WTC11 (cell line): ENCODE data around the gene FAM32A. TPM values are rescaled to one million over a fixed set of nuclear protein-coding genes. Genes with fewer than 3 reads are reported as not detected.

ENCODE experiments used
- ATAC-seq: fragments of 200-7000 bp; cut with Tn5 transposase; 2 replicates; pipeline ENCODE4 v1.10.0; 2021; ENCODE audit warnings: mild to moderate bottlenecking, moderate library complexity
- CTCF ChIA-PET: fragments of 300-600 bp; sonication (Branson Sonifier 250); formaldehyde crosslinking; loops from one replicate; lab custom pipeline; 2021; ENCODE audit warnings: antibody characterized with exemption; lab: Charles Lee
- POLR2A ChIA-PET: fragments of 350-600 bp; sonication (Branson Sonifier 250); formaldehyde crosslinking; loops from one replicate; lab custom pipeline; 2021; ENCODE audit warnings: antibody characterized with exemption; lab: Charles Lee
- DNase-seq: peaks from one replicate; pipeline ENCODE4 v3.0.0; 2021; ENCODE audit warnings: low spot score
- H3K27ac Mint-ChIP-seq: 2 replicates; pipeline ENCODE4 v1.8.0; 2021; ENCODE audit warnings: mixed read lengths
- H3K27me3 Mint-ChIP-seq: 2 replicates; pipeline ENCODE4 v1.8.0; 2021; ENCODE audit warnings: low read depth, mild to moderate bottlenecking, moderate library complexity, mixed read lengths
- H3K36me3 Mint-ChIP-seq: 2 replicates; pipeline ENCODE4 v1.8.0; 2021; ENCODE audit warnings: mixed read lengths
- H3K4me1 Mint-ChIP-seq: 2 replicates; pipeline ENCODE4 v1.8.0; 2022; ENCODE audit warnings: mixed read lengths
- H3K4me3 Mint-ChIP-seq: 2 replicates; pipeline ENCODE4 v1.8.0; 2021; ENCODE audit warnings: mild to moderate bottlenecking, moderate library complexity, mixed read lengths
- H3K9me3 Mint-ChIP-seq: 2 replicates; pipeline ENCODE4 v1.8.0; 2021; ENCODE audit warnings: mixed read lengths
- ATF1 ChIP-seq: sonication (generic); formaldehyde crosslinking; IDR thresholded peaks from 2 replicates; pipeline ENCODE4 v1.8.1; 2023; ENCODE audit warnings: mild to moderate bottlenecking, moderate library complexity, missing genetic modification reagents
- ATF3 ChIP-seq: sonication (generic); formaldehyde crosslinking; conservative IDR thresholded peaks from 2 replicates; pipeline ENCODE4 v1.8.1; 2022; ENCODE audit warnings: mild to moderate bottlenecking, missing genetic modification reagents
- CDX4 ChIP-seq: fragments of 250-450 bp; sonication (Bioruptor Pico); IDR thresholded peaks from 2 replicates; pipeline ENCODE4 v1.9.0; 2021; ENCODE audit warnings: moderate library complexity, mild to moderate bottlenecking, inconsistent platforms, borderline replicate concordance
- E2F5 ChIP-seq: sonication (generic); formaldehyde crosslinking; IDR thresholded peaks from 2 replicates; pipeline ENCODE4 v1.8.1; 2022; ENCODE audit warnings: mild to moderate bottlenecking, moderate library complexity, missing genetic modification reagents
- FOXP4 ChIP-seq: sonication (generic); formaldehyde crosslinking; IDR thresholded peaks from 2 replicates; pipeline ENCODE4 v1.8.0; 2022; ENCODE audit warnings: mild to moderate bottlenecking, missing genetic modification reagents
- GTF2I ChIP-seq: fragments of 250-450 bp; sonication (Bioruptor Pico); conservative IDR thresholded peaks from 2 replicates; pipeline ENCODE4 v1.4.0; 2021; ENCODE audit warnings: mild to moderate bottlenecking
- HMGXB4 ChIP-seq: sonication (generic); formaldehyde crosslinking; IDR thresholded peaks from 2 replicates; pipeline ENCODE4 v1.8.1; 2023; ENCODE audit warnings: mild to moderate bottlenecking, moderate library complexity, missing genetic modification reagents
- JUN ChIP-seq: sonication (generic); formaldehyde crosslinking; IDR thresholded peaks from 2 replicates; pipeline ENCODE4 v1.8.0; 2023; ENCODE audit warnings: mild to moderate bottlenecking, missing genetic modification reagents
- MLX ChIP-seq: sonication (generic); formaldehyde crosslinking; IDR thresholded peaks from 2 replicates; pipeline ENCODE4 v1.8.1; 2023; ENCODE audit warnings: mild to moderate bottlenecking, missing genetic modification reagents, moderate library complexity
- MXD4 ChIP-seq: fragments of 250-450 bp; sonication (Bioruptor Pico); IDR thresholded peaks from 2 replicates; pipeline ENCODE4 v1.8.0; 2021; ENCODE audit warnings: mild to moderate bottlenecking, moderate library complexity, borderline replicate concordance
- NFYB ChIP-seq: sonication (generic); formaldehyde crosslinking; conservative IDR thresholded peaks from 2 replicates; pipeline ENCODE4 v1.8.0; 2022; ENCODE audit warnings: low read depth, missing genetic modification reagents
- RELA ChIP-seq: sonication (generic); formaldehyde crosslinking; IDR thresholded peaks from 2 replicates; pipeline ENCODE4 v1.8.1; 2022; ENCODE audit warnings: missing genetic modification reagents, mild to moderate bottlenecking, borderline replicate concordance
- RORB ChIP-seq: fragments of 250-450 bp; sonication (Bioruptor Pico); IDR thresholded peaks from 2 replicates; pipeline ENCODE4 v1.9.0; 2021; ENCODE audit warnings: mild to moderate bottlenecking
- SMAD3 ChIP-seq: sonication (generic); formaldehyde crosslinking; IDR thresholded peaks from 2 replicates; pipeline ENCODE4 v1.8.0; 2022; ENCODE audit warnings: missing genetic modification reagents, mild to moderate bottlenecking, borderline replicate concordance
- STAT6 ChIP-seq: sonication (generic); formaldehyde crosslinking; conservative IDR thresholded peaks from 2 replicates; pipeline ENCODE4 v1.8.1; 2023; ENCODE audit warnings: mild to moderate bottlenecking, low read depth, missing genetic modification reagents, moderate library complexity
- ZMAT4 ChIP-seq: fragments of 250-450 bp; sonication (Bioruptor Pico); IDR thresholded peaks from 2 replicates; pipeline ENCODE4 v1.9.0; 2021; ENCODE audit warnings: mild to moderate bottlenecking
- ZNF219 ChIP-seq: sonication (generic); formaldehyde crosslinking; IDR thresholded peaks from 2 replicates; pipeline ENCODE4 v1.8.0; 2023; ENCODE audit warnings: missing genetic modification reagents, mild to moderate bottlenecking, borderline replicate concordance
- ZNF232 ChIP-seq: sonication (generic); formaldehyde crosslinking; IDR thresholded peaks from 2 replicates; pipeline ENCODE4 v1.8.0; 2022; ENCODE audit warnings: mild to moderate bottlenecking, missing genetic modification reagents
- ZNF396 ChIP-seq: fragments of 250-450 bp; sonication (Bioruptor Pico); IDR thresholded peaks from 2 replicates; pipeline ENCODE4 v1.8.0; 2021; ENCODE audit warnings: mild to moderate bottlenecking, moderate library complexity, borderline replicate concordance
- ZNF671 ChIP-seq: fragments of 250-450 bp; sonication (Bioruptor Pico); IDR thresholded peaks from 2 replicates; pipeline ENCODE4 v1.8.0; 2021; ENCODE audit warnings: mild to moderate bottlenecking
- total RNA-seq: library from RNA; stranded (reverse); gene quantifications from 3 replicates; pipeline ENCODE4 v1.2.3, GENCODE V29; 2021

Gene FAM32A
- total RNA-seq, 1 experiment from 2014 or later: 62.2 TPM

GRCh38 chr19:16217716-16218451, 32.7 kb downstream of the FAM32A start:
- TF ChIP-seq ZMAT4 (CRISPR knock-in tag): no peak
- TF ChIP-seq ZNF232 (CRISPR knock-in tag): no peak
- no peak for TF ChIP-seq HMGXB4 (CRISPR knock-in tag)
- no peak for TF ChIP-seq MXD4 (CRISPR knock-in tag)
- no peak for TF ChIP-seq NFYB
- no peak for TF ChIP-seq RELA
- Mint-ChIP-seq H3K27ac (no peak overlapping the region), H3K4me1 (no peaks in the 10 kb centered on the region), H3K27me3 (no peaks in the 10 kb centered on the region), H3K9me3 (peaks cover 27% of the 10 kb centered on the region), H3K36me3 (peaks cover 43% of the 10 kb centered on the region), H3K4me3 (no peak overlapping the region)
- POLR2A ChIA-PET: no interaction called here
- ATAC-seq (no peak), DNase-seq (no peak)
- CTCF ChIA-PET: interaction anchor here (1.3 kb wide), 1 partner anchor 32 kb away, joined by 4 read pairs; the partner anchor contains the start of gene FAM32A

GRCh38 chr19:16218851-16219250, 33.6 kb downstream of the FAM32A start:
- no peak for DNase-seq
- ChIA-PET POLR2A (interaction anchor here (0.5 kb wide), 1 partner anchor 59 kb away, joined by 3 read pairs; no protein-coding TSS in a partner anchor), CTCF (interaction anchor here (0.7 kb wide), 1 partner anchor 243 kb away, joined by 3 read pairs; no protein-coding TSS in a partner anchor)
- H3K4me1 Mint-ChIP-seq: no peaks in the 10 kb centered on the region
- ATAC-seq: no peak
- H3K27ac Mint-ChIP-seq: no peak overlapping the region
- no peaks in the 10 kb centered on the region for H3K27me3 Mint-ChIP-seq
- no peak overlapping the region for H3K4me3 Mint-ChIP-seq
- H3K36me3 Mint-ChIP-seq: peaks cover 47% of the 10 kb centered on the region
- TF ChIP-seq MLX (CRISPR knock-in tag) (no peak), ATF1 (CRISPR knock-in tag) (no peak), ZNF219 (CRISPR knock-in tag) (no peak)
- peaks cover 27% of the 10 kb centered on the region for H3K9me3 Mint-ChIP-seq

GRCh38 chr19:16222806-16223205, 37.6 kb downstream of the FAM32A start:
- Mint-ChIP-seq H3K36me3 (peaks cover 42% of the 10 kb centered on the region), H3K4me1 (no peaks in the 10 kb centered on the region), H3K9me3 (peaks cover 22% of the 10 kb centered on the region), H3K4me3 (no peak overlapping the region), H3K27ac (0 out of 2 replicates have a peak overlapping the region, but pooled peaks have one; percentile 49), H3K27me3 (no peaks in the 10 kb centered on the region)
- POLR2A ChIA-PET: no interaction called here
- no peak for DNase-seq
- ATAC-seq: no peak
- CTCF ChIA-PET: no interaction called here
- no peak for TF ChIP-seq STAT6 (CRISPR knock-in tag)
- no peak for TF ChIP-seq ZNF396 (CRISPR knock-in tag)
- no peak for TF ChIP-seq ATF3 (CRISPR knock-in tag)
- no peak for TF ChIP-seq E2F5 (CRISPR knock-in tag)
- TF ChIP-seq ZNF219 (CRISPR knock-in tag): no peak
- TF ChIP-seq ZNF671 (CRISPR knock-in tag): no peak
- no peak for TF ChIP-seq SMAD3 (CRISPR knock-in tag)
- no peak for TF ChIP-seq CDX4 (CRISPR knock-in tag)
- no peak for TF ChIP-seq JUN (CRISPR knock-in tag)
- no peak for TF ChIP-seq RORB (CRISPR knock-in tag)
- no peak for TF ChIP-seq GTF2I
- no peak for TF ChIP-seq FOXP4 (CRISPR knock-in tag)
